Trophoblast cell (in vitro differentiated cells and primary cell): ENCODE measurements around the gene COPB2. TPM values are rescaled to one million over a fixed set of nuclear protein-coding genes. Genes with fewer than 3 reads are reported as not detected.

Experiments used
- DNase-seq, 2 donors: peaks; one replicate each; pipeline ENCODE4 v3.0.0-alpha.2; 2016
- H2AFZ ChIP-seq: 2 replicates; pipeline ENCODE4 v1.6.1; 2013; ENCODE audit warnings: low read length, moderate library complexity, mild to moderate bottlenecking; ENCODE audit not compliant: insufficient read depth, poor library complexity
- H2AK5ac ChIP-seq: 2 replicates; pipeline ENCODE4 v1.6.1; 2013; ENCODE audit warnings: mild to moderate bottlenecking, low read length
- H2BK120ac ChIP-seq: 2 replicates; pipeline ENCODE4 v1.6.1; 2013; ENCODE audit warnings: low read length, mild to moderate bottlenecking, moderate library complexity; ENCODE audit not compliant: insufficient read depth, poor library complexity
- H2BK12ac ChIP-seq: 2 replicates; pipeline ENCODE4 v1.6.1; 2013; ENCODE audit warnings: mild to moderate bottlenecking, low read length, moderate library complexity
- H2BK5ac ChIP-seq: 2 replicates; pipeline ENCODE4 v1.6.1; 2013; ENCODE audit warnings: low read length, low read depth, moderate library complexity, mild to moderate bottlenecking; ENCODE audit not compliant: poor library complexity
- H3K14ac ChIP-seq: 2 replicates; pipeline ENCODE4 v1.6.1; 2013; ENCODE audit warnings: mild to moderate bottlenecking, low read length
- H3K18ac ChIP-seq: 2 replicates; pipeline ENCODE4 v1.6.1; 2013; ENCODE audit warnings: mild to moderate bottlenecking, low read length
- H3K23ac ChIP-seq: 2 replicates; pipeline ENCODE4 v1.6.1; 2013; ENCODE audit warnings: low read length
- H3K27ac ChIP-seq: 2 replicates; pipeline ENCODE4 v1.5.1; 2013; ENCODE audit warnings: low read depth, mild to moderate bottlenecking, inconsistent platforms, low read length, moderate library complexity
- H3K27me3 ChIP-seq: 2 replicates; pipeline ENCODE4 v1.6.1; 2013; ENCODE audit warnings: inconsistent platforms, mild to moderate bottlenecking, low read length, moderate library complexity; ENCODE audit not compliant: insufficient read depth
- H3K36me3 ChIP-seq, 2 experiments: 1 replicate in 1 of 2; 2 replicates in 1 of 2; pipeline ENCODE4 v1.6.1; 2013; ENCODE audit warnings: low read length in 2 of 2, mild to moderate bottlenecking in 2 of 2, moderate library complexity in 1 of 2; ENCODE audit not compliant: insufficient read depth in 2 of 2, control insufficient read depth in 1 of 2
- H3K4ac ChIP-seq: 2 replicates; pipeline ENCODE4 v1.6.1; 2013; ENCODE audit warnings: low read depth, mild to moderate bottlenecking, low read length, moderate library complexity
- H3K4me1 ChIP-seq, 2 experiments: 1 replicate in 1 of 2; 2 replicates in 1 of 2; pipeline ENCODE4 v1.6.1; 2013; ENCODE audit warnings: low read length in 2 of 2, mild to moderate bottlenecking in 2 of 2, moderate library complexity in 1 of 2; ENCODE audit not compliant: insufficient read depth in 2 of 2, control insufficient read depth in 1 of 2
- H3K4me2 ChIP-seq: 2 replicates; pipeline ENCODE4 v1.6.1; 2013; ENCODE audit warnings: inconsistent platforms, mild to moderate bottlenecking, low read length, moderate library complexity
- H3K4me3 ChIP-seq: 2 replicates; pipeline ENCODE4 v1.5.1; 2013; ENCODE audit warnings: mild to moderate bottlenecking, low read depth, low read length, inconsistent platforms
- H3K79me1 ChIP-seq: one replicate; pipeline ENCODE4 v1.6.1; 2013; ENCODE audit warnings: low read length
- H3K79me2 ChIP-seq: 2 replicates; pipeline ENCODE4 v1.6.1; 2013; ENCODE audit warnings: low read length, mild to moderate bottlenecking; ENCODE audit not compliant: control insufficient read depth, insufficient read depth, poor library complexity
- H3K9ac ChIP-seq: 2 replicates; pipeline ENCODE4 v1.6.1; 2013; ENCODE audit warnings: mild to moderate bottlenecking, low read length
- H3K9me3 ChIP-seq: 2 replicates; pipeline ENCODE4 v1.6.1; 2013; ENCODE audit warnings: low read depth, mild to moderate bottlenecking, control low read depth, inconsistent platforms, low read length; ENCODE audit not compliant: insufficient read depth
- H4K12ac ChIP-seq: 2 replicates; pipeline ENCODE4 v1.6.1; 2013; ENCODE audit warnings: low read depth, mild to moderate bottlenecking, low read length, moderate library complexity
- H4K8ac ChIP-seq: 2 replicates; pipeline ENCODE4 v1.6.1; 2013; ENCODE audit warnings: low read depth, mild to moderate bottlenecking, low read length, moderate library complexity
- H4K91ac ChIP-seq: one replicate; pipeline ENCODE4 v1.6.1; 2013; ENCODE audit warnings: low read depth, mild to moderate bottlenecking, low read length, moderate library complexity
- whole genome bisulfite sequencing: extraction: QIAGEN DNeasy Blood & Tissue Kit; methylation state at CpG from one replicate; pipeline ENCODE4 v1.1.7; 2013; ENCODE audit warnings: missing lambda C conversion rate; ENCODE audit not compliant: insufficient read length, insufficient coverage; ENCODE audit errors: extremely low coverage; 5-methylcytosine and 5-hydroxymethylcytosine counted together
- polyA plus RNA-seq: library from polyadenylated mRNA; stranded (reverse); fragments of 200-250 nt; gene quantifications from 2 replicates; pipeline ENCODE4 v1.2.3, GENCODE V29; 2013

The COPB2 gene
- polyA plus RNA-seq: 139 TPM in 2 replicates

DNA sequence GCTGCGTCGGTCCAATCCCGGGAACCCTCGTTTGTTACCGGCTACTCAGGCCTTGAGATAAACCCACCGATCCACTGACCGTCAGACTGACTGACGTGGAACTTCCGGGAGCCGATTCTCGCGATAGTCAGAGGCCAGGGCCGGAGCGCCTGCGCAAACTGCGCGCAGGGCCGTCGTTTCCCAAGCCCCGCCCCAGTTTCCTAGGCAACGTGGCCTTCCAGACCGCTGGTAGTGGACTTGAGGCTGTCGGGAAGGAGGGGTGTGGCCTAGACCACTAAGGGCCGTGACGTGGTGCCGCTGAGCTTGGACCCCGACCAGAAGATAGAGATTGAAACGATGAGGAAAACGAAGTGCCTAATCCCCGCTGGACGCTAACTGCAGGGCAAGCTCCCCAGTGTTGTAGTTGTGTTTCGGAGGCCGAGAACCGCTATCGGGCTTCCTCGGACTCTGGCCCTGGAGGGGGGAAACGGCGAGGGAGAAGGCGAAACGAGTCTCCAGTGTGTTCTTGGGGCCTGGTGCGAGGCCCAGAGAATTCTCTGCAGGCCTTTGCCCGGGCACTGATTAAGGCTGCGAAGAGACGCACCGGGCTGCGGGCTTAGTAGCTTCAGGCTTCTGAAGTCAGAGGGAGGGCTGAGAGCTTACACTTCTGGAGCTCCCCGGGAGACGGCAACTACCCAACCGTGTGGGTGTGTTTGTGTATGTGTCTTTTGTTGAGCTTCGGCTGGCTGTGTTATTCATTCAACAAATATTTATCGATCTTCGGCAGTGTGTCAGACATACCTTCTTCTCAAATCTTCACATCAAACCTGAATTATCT, at the start of gene COPB2:
TSS of gene COPB2 (minus strand) at position 96 of the 817 bp plus-strand sequence. CDS start 97 bp downstream, outside the sequence.
- Histone ChIP-seq H2BK120ac (peak within 1 kb of the TSS; percentile 80), H3K27me3 (no peaks in the 10 kb centered on the region), H4K12ac (peak within 1 kb of the TSS; percentile 91), H2AFZ (peak within 1 kb of the TSS; percentile 77), H3K23ac (no peak within 1 kb of the TSS), H3K36me3 (peaks cover 1 to 3% of the 10 kb centered on the region in 2 experiments), H4K8ac (peak within 1 kb of the TSS; percentile 94), H3K79me2 (peaks cover 13% of the 10 kb centered on the region), H3K14ac (peak within 1 kb of the TSS; percentile 80), H3K27ac (peak within 1 kb of the TSS; percentile 94), H3K9me3 (no peaks in the 10 kb centered on the region), H3K4me3 (peak within 1 kb of the TSS; percentile 89), H2BK12ac (no peak within 1 kb of the TSS), H4K91ac (peak within 1 kb of the TSS; percentile 91), H3K4me1 (peaks cover 2% of the 10 kb centered on the region in 2 experiments), H3K9ac (peak within 1 kb of the TSS; percentile 93), H3K79me1 (peaks cover 7% of the 10 kb centered on the region), H3K18ac (peak within 1 kb of the TSS; percentile 82), H2AK5ac (peak within 1 kb of the TSS; percentile 36), H2BK5ac (peak within 1 kb of the TSS; percentile 81), H3K4me2 (peak within 1 kb of the TSS; percentile 74), H3K4ac (peak within 1 kb of the TSS; percentile 94)
- WGBS: no CpG with 5 or more reads among the region's 52 CpGs
- peak; percentile 100 for DNase-seq

DNA sequence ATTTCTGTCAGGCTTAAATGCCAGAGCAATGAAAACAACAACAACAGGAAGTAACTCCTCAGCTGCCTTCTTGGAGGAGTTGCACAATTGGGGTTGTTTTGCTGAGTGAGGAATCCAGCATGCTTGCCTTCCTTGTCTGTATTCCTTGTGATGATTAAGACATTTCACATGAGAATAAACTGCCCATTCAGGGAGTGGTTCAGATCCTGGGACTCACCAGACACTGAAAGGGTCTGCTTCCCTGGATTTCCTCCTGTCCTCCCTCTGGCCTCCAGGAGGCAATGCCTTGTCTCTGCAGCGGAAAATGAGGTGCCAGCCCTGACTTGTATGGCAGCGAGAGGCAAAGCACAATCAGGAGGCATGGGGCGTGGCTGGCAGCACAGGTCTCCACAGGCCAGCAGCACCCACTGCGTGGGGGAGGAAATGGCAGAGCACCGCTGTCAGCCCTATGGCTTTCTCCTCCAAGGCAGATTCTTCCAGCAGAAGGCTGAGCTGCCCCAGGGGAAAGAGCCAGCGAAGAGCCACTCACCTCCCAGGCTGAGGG, 45.4 kb upstream of the COPB2 start:
- DNase-seq: peak; percentile 87 to 90
- H3K27ac ChIP-seq: no peak overlapping the region
- no peak overlapping the region for H3K4me2 ChIP-seq
- H4K8ac ChIP-seq: no peak overlapping the region
- H2AFZ ChIP-seq: no peak overlapping the region
- no peak overlapping the region for H2BK5ac ChIP-seq
- H3K18ac ChIP-seq: no peak overlapping the region
- H2BK120ac ChIP-seq: no peak overlapping the region
- H3K4ac ChIP-seq: no peak overlapping the region
- peaks cover 2% of the 10 kb centered on the region for H3K9me3 ChIP-seq
- WGBS: no CpG with 5 or more reads among the region's 6 CpGs
- no peaks in the 10 kb centered on the region for H3K79me2 ChIP-seq
- H4K91ac ChIP-seq: no peak overlapping the region
- no peaks in the 10 kb centered on the region for H3K79me1 ChIP-seq
- no peak overlapping the region for H2AK5ac ChIP-seq
- H3K4me1 ChIP-seq: peaks cover 5 to 13% of the 10 kb centered on the region in 2 experiments
- H3K9ac ChIP-seq: no peak overlapping the region
- H3K4me3 ChIP-seq: no peak overlapping the region
- H4K12ac ChIP-seq: no peak overlapping the region
- no peaks in the 10 kb centered on the region for H3K36me3 ChIP-seq
- no peak overlapping the region for H3K23ac ChIP-seq
- no peak overlapping the region for H3K14ac ChIP-seq
- no peak overlapping the region for H2BK12ac ChIP-seq
- no peaks in the 10 kb centered on the region for H3K27me3 ChIP-seq

- H3K23ac ChIP-seq: no peak overlapping the region
- no peak overlapping the region for H3K4ac ChIP-seq
- H3K14ac ChIP-seq: no peak overlapping the region
- no peaks in the 10 kb centered on the region for H3K79me1 ChIP-seq
- no peak overlapping the region for H2BK5ac ChIP-seq
- no peak overlapping the region for H3K9ac ChIP-seq
- no peak overlapping the region for H2BK12ac ChIP-seq
- peaks cover 2% of the 10 kb centered on the region for H3K9me3 ChIP-seq
- no peaks in the 10 kb centered on the region for H3K27me3 ChIP-seq
- H3K36me3 ChIP-seq: no peaks in the 10 kb centered on the region
- H4K12ac ChIP-seq: no peak overlapping the region
- no peak overlapping the region for H4K8ac ChIP-seq
- no peak overlapping the region for H2BK120ac ChIP-seq
- no peak for DNase-seq
- H2AK5ac ChIP-seq: no peak overlapping the region
- no peak overlapping the region for H3K18ac ChIP-seq
- H4K91ac ChIP-seq: no peak overlapping the region
- peaks cover 5 to 13% of the 10 kb centered on the region in 2 experiments for H3K4me1 ChIP-seq
- no peak overlapping the region for H3K4me3 ChIP-seq
- H2AFZ ChIP-seq: no peak overlapping the region
- no CpG with 5 or more reads among the region's 1 CpG for WGBS
- H3K27ac ChIP-seq: no peak overlapping the region
- no peaks in the 10 kb centered on the region for H3K79me2 ChIP-seq
- no peak overlapping the region for H3K4me2 ChIP-seq
Measured at GRCh38 chr3:139434228-139434627, 44.8 kb upstream of the COPB2 start.

DNA sequence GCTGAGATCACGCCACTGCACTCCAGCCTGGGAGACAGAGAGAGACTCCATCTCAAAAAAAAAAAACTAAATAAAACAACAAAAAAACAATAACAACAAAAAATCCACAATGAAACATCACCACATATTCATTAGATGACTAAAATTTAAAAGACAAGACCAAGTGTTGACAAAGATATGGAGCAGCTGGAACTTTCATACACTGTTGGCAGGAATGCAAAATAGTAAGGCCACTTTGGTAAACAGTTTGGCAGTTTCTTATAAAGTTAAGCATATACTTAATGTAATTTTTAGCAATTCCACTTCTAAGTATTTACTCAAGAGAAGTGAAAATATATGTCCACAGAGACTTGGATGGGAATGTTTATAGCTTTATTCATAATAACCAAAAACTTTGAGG, 43.6 kb upstream of the COPB2 start:
- H3K9me3 ChIP-seq: peaks cover 2% of the 10 kb centered on the region
- H3K23ac ChIP-seq: no peak overlapping the region
- no peaks in the 10 kb centered on the region for H3K27me3 ChIP-seq
- no peak overlapping the region for H3K4ac ChIP-seq
- no peak for DNase-seq
- no peak overlapping the region for H2BK12ac ChIP-seq
- no peak overlapping the region for H2BK120ac ChIP-seq
- no CpG with 5 or more reads among the region's 1 CpG for WGBS
- no peak overlapping the region for H2BK5ac ChIP-seq
- no peak overlapping the region for H3K18ac ChIP-seq
- H4K12ac ChIP-seq: no peak overlapping the region
- no peak overlapping the region for H4K91ac ChIP-seq
- H3K79me1 ChIP-seq: no peaks in the 10 kb centered on the region
- H3K4me1 ChIP-seq: peaks cover 5 to 13% of the 10 kb centered on the region in 2 experiments
- H2AK5ac ChIP-seq: no peak overlapping the region
- no peaks in the 10 kb centered on the region for H3K36me3 ChIP-seq
- no peak overlapping the region for H4K8ac ChIP-seq
- no peak overlapping the region for H3K14ac ChIP-seq
- H2AFZ ChIP-seq: no peak overlapping the region
- H3K79me2 ChIP-seq: no peaks in the 10 kb centered on the region
- H3K4me2 ChIP-seq: no peak overlapping the region
- no peak overlapping the region for H3K27ac ChIP-seq
- H3K4me3 ChIP-seq: no peak overlapping the region
- H3K9ac ChIP-seq: no peak overlapping the region
